ENCODE measurements around the gene MSRB3.

Gene MSRB3

GRCh38 chr12:65510584-65511050 is 232.1 kb downstream of the MSRB3 start:
- H3K9me3 ChIP-seq (ENCODE audit: insufficient read depth, low read depth, low read length), result no peaks in the 10 kb centered on the region
- H3K36me3 ChIP-seq (ENCODE audit: insufficient read depth, low read length), result no peaks in the 10 kb centered on the region
- no peak overlapping the region for H2AFZ ChIP-seq (ENCODE audit: low read length)
- no peak overlapping the region for H3K9ac ChIP-seq (ENCODE audit: low read depth, low read length, poor library complexity, severe bottlenecking)
- no peak overlapping the region for H3K4me3 ChIP-seq (ENCODE audit: low read length, poor library complexity, severe bottlenecking)
- no peak overlapping the region for H3K4me2 ChIP-seq (ENCODE audit: low read depth, low read length, poor library complexity, severe bottlenecking)
- H4K20me1 ChIP-seq (ENCODE audit: insufficient read depth, low read length, poor library complexity, severe bottlenecking), result no peaks in the 10 kb centered on the region
- no peaks in the 10 kb centered on the region for H3K79me2 ChIP-seq (ENCODE audit: insufficient read depth, low read length)
- H3F3A ChIP-seq (ENCODE audit: low read depth), result no peaks in the 10 kb centered on the region
- peaks cover 9% of the 10 kb centered on the region for H3K27me3 ChIP-seq (ENCODE audit: insufficient read depth, low read length, poor library complexity, severe bottlenecking)
- H3K4me1 ChIP-seq (ENCODE audit: insufficient read depth, low read length, poor library complexity, severe bottlenecking), result no peaks in the 10 kb centered on the region
- no peaks in the 10 kb centered on the region for H3K9me2 ChIP-seq (replicated peaks; ENCODE audit: low read depth, low read length)
- TF ChIP-seq EZH2phosphoT487 (IDR thresholded peaks at IDR 0.05; ENCODE audit: borderline replicate concordance) (no peak), CTCF (conservative IDR thresholded peaks at IDR 0.05; ENCODE audit: low read length) (no peak)

- no peak overlapping the region for H3K9ac ChIP-seq (ENCODE audit: low read depth, low read length, poor library complexity, severe bottlenecking)
Observed at GRCh38 chr12:65511134-65511834, 232.8 kb downstream of the MSRB3 start.

GRCh38 chr12:65511912-65512311 is 233.4 kb downstream of the MSRB3 start:
- H3K4me2 ChIP-seq (ENCODE audit: low read depth, low read length, poor library complexity, severe bottlenecking), result no peak overlapping the region
- no peak overlapping the region for H3K9ac ChIP-seq (ENCODE audit: low read depth, low read length, poor library complexity, severe bottlenecking)
- H3K9me3 ChIP-seq (ENCODE audit: insufficient read depth, low read depth, low read length), result no peaks in the 10 kb centered on the region
- no peak for TF ChIP-seq CTCF (conservative IDR thresholded peaks at IDR 0.05; ENCODE audit: low read length)
- TF ChIP-seq EZH2phosphoT487 (IDR thresholded peaks at IDR 0.05; ENCODE audit: borderline replicate concordance), result no peak
- H3K9me2 ChIP-seq (replicated peaks; ENCODE audit: low read depth, low read length), result no peaks in the 10 kb centered on the region
- H2AFZ ChIP-seq (ENCODE audit: low read length), result no peak overlapping the region
- H3F3A ChIP-seq (ENCODE audit: low read depth), result no peaks in the 10 kb centered on the region
- peaks cover 9% of the 10 kb centered on the region for H3K27me3 ChIP-seq (ENCODE audit: insufficient read depth, low read length, poor library complexity, severe bottlenecking)
- no peaks in the 10 kb centered on the region for H3K36me3 ChIP-seq (ENCODE audit: insufficient read depth, low read length)
- H3K4me3 ChIP-seq (ENCODE audit: low read length, poor library complexity, severe bottlenecking), result no peak overlapping the region
- no peaks in the 10 kb centered on the region for H3K79me2 ChIP-seq (ENCODE audit: insufficient read depth, low read length)
- H4K20me1 ChIP-seq (ENCODE audit: insufficient read depth, low read length, poor library complexity, severe bottlenecking), result no peaks in the 10 kb centered on the region
- H3K4me1 ChIP-seq (ENCODE audit: insufficient read depth, low read length, poor library complexity, severe bottlenecking), result no peaks in the 10 kb centered on the region

More at GRCh38 chr12:65511134-65511834, 232.8 kb downstream of the MSRB3 start:
- Histone ChIP-seq H3K9me2 (replicated peaks; ENCODE audit: low read depth, low read length) (no peaks in the 10 kb centered on the region), H3K79me2 (ENCODE audit: insufficient read depth, low read length) (no peaks in the 10 kb centered on the region), H3K9me3 (ENCODE audit: insufficient read depth, low read depth, low read length) (no peaks in the 10 kb centered on the region), H3K4me3 (ENCODE audit: low read length, poor library complexity, severe bottlenecking) (no peak overlapping the region), H2AFZ (ENCODE audit: low read length) (no peak overlapping the region), H3K36me3 (ENCODE audit: insufficient read depth, low read length) (no peaks in the 10 kb centered on the region), H4K20me1 (ENCODE audit: insufficient read depth, low read length, poor library complexity, severe bottlenecking) (no peaks in the 10 kb centered on the region), H3K27me3 (ENCODE audit: insufficient read depth, low read length, poor library complexity, severe bottlenecking) (peaks cover 9% of the 10 kb centered on the region), H3K4me1 (ENCODE audit: insufficient read depth, low read length, poor library complexity, severe bottlenecking) (no peaks in the 10 kb centered on the region), H3K4me2 (ENCODE audit: low read depth, low read length, poor library complexity, severe bottlenecking) (no peak overlapping the region), H3F3A (ENCODE audit: low read depth) (no peaks in the 10 kb centered on the region)
- TF ChIP-seq EZH2phosphoT487 (IDR thresholded peaks at IDR 0.05; ENCODE audit: borderline replicate concordance) (no peak), CTCF (conservative IDR thresholded peaks at IDR 0.05; ENCODE audit: low read length) (no peak)
